NB4 (cell line): ENCODE data around the gene WDFY4.
A peak's percentile ranks its signal among the peaks of the same experiment; 100 is the strongest.

Experiments
- DNase-seq: peaks from one replicate; pipeline ENCODE4 v3.0.0; 2010; ENCODE audit warnings: low read depth
- H3K4me3 ChIP-seq: one replicate; pipeline ENCODE4 v1.5.1; 2011; ENCODE audit warnings: mild to moderate bottlenecking, low read depth, low read length, moderate library complexity
- CTCF ChIP-seq: IDR thresholded peaks from one replicate; pipeline ENCODE4 v1.5.1; 2012; ENCODE audit warnings: low read depth, low read length
- MAX ChIP-seq: IDR thresholded peaks from 2 replicates; pipeline ENCODE4 v1.6.1; 2011; ENCODE audit warnings: low read depth, low read length
- MYC ChIP-seq: IDR thresholded peaks from 2 replicates; pipeline ENCODE4 v1.6.1; 2011; ENCODE audit warnings: low read depth, low read length
- POLR2A ChIP-seq: IDR thresholded peaks from 2 replicates; pipeline ENCODE4 v1.6.1; 2011; ENCODE audit warnings: mild to moderate bottlenecking; ENCODE audit not compliant: insufficient read length; ENCODE audit errors: extremely low read depth

Gene WDFY4

GRCh38 chr10:48772059-48772458, 87.4 kb downstream of the WDFY4 start:
- no peak for TF ChIP-seq MYC
- TF ChIP-seq POLR2A: no peak
- no peak for TF ChIP-seq CTCF
- no peak for TF ChIP-seq MAX
- DNase-seq: peak; percentile 19

GRCh38 chr10:48773580-48773979, 88.9 kb downstream of the WDFY4 start:
- peak; percentile 79 for DNase-seq
- TF ChIP-seq POLR2A (no peak), MYC (no peak), CTCF (no peak), MAX (no peak)
- H3K4me3 ChIP-seq: no peak overlapping the region

More at GRCh38 chr10:48772059-48772458, 87.4 kb downstream of the WDFY4 start:
- no peak overlapping the region for H3K4me3 ChIP-seq

- H3K4me3 ChIP-seq: no peak overlapping the region
- TF ChIP-seq POLR2A: no peak
- no peak for TF ChIP-seq MYC
- no peak for TF ChIP-seq CTCF
- no peak for TF ChIP-seq MAX
- no peak for DNase-seq
Observed at GRCh38 chr10:48774416-48775205, 89.9 kb downstream of the WDFY4 start.

GRCh38 chr10:48775206-48775517, 90.5 kb downstream of the WDFY4 start:
- DNase-seq: no peak
- no peak for TF ChIP-seq POLR2A
- TF ChIP-seq MAX: no peak
- TF ChIP-seq MYC: no peak
- TF ChIP-seq CTCF: no peak
- H3K4me3 ChIP-seq: no peak overlapping the region

GRCh38 chr10:48776005-48776522, 91.4 kb downstream of the WDFY4 start:
- DNase-seq: no peak
- H3K4me3 ChIP-seq: no peak overlapping the region
- no peak for TF ChIP-seq MAX
- no peak for TF ChIP-seq MYC
- TF ChIP-seq POLR2A: no peak
- no peak for TF ChIP-seq CTCF
